GM12864 (cell line): ENCODE measurements around the gene TSTD1.
"Not testable (repeated sequence)": the region's sequence is repeated elsewhere in the genome, so short reads cannot be mapped to it uniquely, and the experiment has no call there.

Source experiments
- DNase-seq: peaks from one replicate; pipeline ENCODE4 v3.0.0-alpha.2; 2011; ENCODE audit warnings: low read depth
- H3K4me3 ChIP-seq: 2 replicates; pipeline ENCODE4 v1.5.1; 2011; ENCODE audit warnings: mild to moderate bottlenecking, low read depth, low read length, control low read depth
- CTCF ChIP-seq: IDR thresholded peaks from 2 replicates; pipeline ENCODE4 v1.5.1; 2011; ENCODE audit warnings: low read depth, mild to moderate bottlenecking, moderate library complexity, low read length, control low read depth, inconsistent platforms; ENCODE audit errors: missing control alignments

Gene TSTD1

GRCh38 chr1:161033751-161034150 lies 5.0 kb downstream of the TSTD1 start:
- H3K4me3 ChIP-seq, result no peak overlapping the region
- TF ChIP-seq CTCF, result no peak
- DNase-seq, result no peak

GRCh38 chr1:161032409-161032808 lies 6.4 kb downstream of the TSTD1 start:
- TF ChIP-seq CTCF, result no peak
- no peak overlapping the region for H3K4me3 ChIP-seq
- DNase-seq, result no peak

- no peak overlapping the region for H3K4me3 ChIP-seq
- TF ChIP-seq CTCF, result no peak
- no peak for DNase-seq
Observed at GRCh38 chr1:161031874-161032273, 6.9 kb downstream of the TSTD1 start.

GRCh38 chr1:161029466-161029865 lies 9.3 kb downstream of the TSTD1 start:
- DNase-seq, H3K4me3 ChIP-seq: not testable (repeated sequence)

GRCh38 chr1:161026954-161027353 lies 11.8 kb downstream of the TSTD1 start:
- not testable (repeated sequence) for H3K4me3 ChIP-seq, DNase-seq

GRCh38 chr1:161022432-161022831 lies 16.3 kb downstream of the TSTD1 start:
- DNase-seq, result not testable (repeated sequence)

GRCh38 chr1:161021970-161022353 lies 16.8 kb downstream of the TSTD1 start:
- no peak for DNase-seq
- no peak overlapping the region; the same call in 1 of the 2 replicates for H3K4me3 ChIP-seq
- no peak for TF ChIP-seq CTCF

More at GRCh38 chr1:161022432-161022831, 16.3 kb downstream of the TSTD1 start:
- not testable (repeated sequence) for H3K4me3 ChIP-seq

GRCh38 chr1:161021165-161021969 lies 17.4 kb downstream of the TSTD1 start:
- H3K4me3 ChIP-seq, result peak overlapping the region; percentile 62
- no peak for TF ChIP-seq CTCF
- DNase-seq, result peak; percentile 73
